GM23338 (cell line): ENCODE data around the gene PROB1. TPM values are rescaled to one million over a fixed set of nuclear protein-coding genes. Genes with fewer than 3 reads are reported as not detected.

ENCODE experiments used
- ATAC-seq: fragments of 200-7000 bp; cut with Tn5 transposase; 3 replicates; pipeline ENCODE4 v1.9.1; 2020
- DNase-seq: peaks from one replicate; pipeline ENCODE4 v3.0.0-alpha.2; 2015; ENCODE audit warnings: low spot score
- H2AFZ ChIP-seq: fragments of 200-600 bp; sonication (generic); 2 replicates; pipeline ENCODE4 v1.8.0; 2016; ENCODE audit warnings: antibody characterized with exemption, mild to moderate bottlenecking, moderate library complexity
- H3F3A ChIP-seq: fragments of 200-600 bp; sonication (generic); replicated peaks from 2 replicates; pipeline ENCODE4 v1.8.0; 2017; ENCODE audit warnings: antibody characterized with exemption, mixed run types, low read depth
- H3K27ac ChIP-seq: fragments of 200-600 bp; sonication (generic); 2 replicates; pipeline ENCODE4 v1.6.1; 2016; ENCODE audit warnings: low read depth
- H3K27me3 ChIP-seq: fragments of 200-600 bp; sonication (generic); 2 replicates; pipeline ENCODE4 v1.8.0; 2016; ENCODE audit warnings: mild to moderate bottlenecking, mixed run types, moderate library complexity; ENCODE audit not compliant: insufficient read depth
- H3K36me3 ChIP-seq: fragments of 200-600 bp; sonication (generic); 2 replicates; pipeline ENCODE4 v1.8.0; 2016; ENCODE audit warnings: mild to moderate bottlenecking; ENCODE audit not compliant: insufficient read depth
- H3K4me1 ChIP-seq: fragments of 200-600 bp; sonication (generic); 2 replicates; pipeline ENCODE4 v1.8.0; 2016; ENCODE audit warnings: mild to moderate bottlenecking, moderate library complexity; ENCODE audit not compliant: insufficient read depth
- H3K4me2 ChIP-seq: fragments of 200-600 bp; sonication (generic); 2 replicates; pipeline ENCODE4 v1.7.1; 2017; ENCODE audit warnings: mixed run types
- H3K4me3 ChIP-seq: fragments of 200-600 bp; sonication (generic); 2 replicates; pipeline ENCODE4 v1.6.1; 2016; ENCODE audit warnings: mixed run types
- H3K79me2 ChIP-seq: fragments of 200-600 bp; sonication (generic); replicated peaks from 2 replicates; pipeline ENCODE4 v1.8.0; 2017; ENCODE audit warnings: mild to moderate bottlenecking; ENCODE audit not compliant: insufficient read depth
- H3K9me2 ChIP-seq: fragments of 200-600 bp; sonication (generic); 2 replicates; pipeline ENCODE4 v1.8.0; 2017; ENCODE audit not compliant: insufficient read depth
- H4K20me1 ChIP-seq: fragments of 200-600 bp; sonication (generic); replicated peaks from 2 replicates; pipeline ENCODE4 v1.8.0; 2017; ENCODE audit warnings: mild to moderate bottlenecking; ENCODE audit not compliant: insufficient read depth
- H3K27ac Mint-ChIP-seq: 2 replicates; pipeline ENCODE4 v1.8.0; 2020; ENCODE audit warnings: inconsistent platforms, mild to moderate bottlenecking, moderate library complexity, mixed read lengths
- H3K27me3 Mint-ChIP-seq: 3 replicates; pipeline ENCODE4 v1.8.0; 2022; ENCODE audit warnings: low read depth, mild to moderate bottlenecking, moderate library complexity, mixed read lengths, inconsistent platforms; ENCODE audit not compliant: insufficient read depth, poor library complexity
- H3K36me3 Mint-ChIP-seq: 3 replicates; pipeline ENCODE4 v1.8.0; 2021; ENCODE audit warnings: low read depth, mild to moderate bottlenecking, inconsistent platforms, moderate library complexity, mixed read lengths
- H3K4me1 Mint-ChIP-seq: 3 replicates; pipeline ENCODE4 v1.8.0; 2020; ENCODE audit warnings: mild to moderate bottlenecking, inconsistent platforms, mixed read lengths
- H3K4me3 Mint-ChIP-seq: 3 replicates; pipeline ENCODE4 v1.8.0; 2021; ENCODE audit warnings: moderate library complexity, mild to moderate bottlenecking, inconsistent platforms, mixed read lengths
- H3K9me3 Mint-ChIP-seq: 3 replicates; pipeline ENCODE4 v1.8.0; 2020; ENCODE audit warnings: moderate library complexity, mild to moderate bottlenecking, inconsistent platforms, mixed read lengths
- CREB1 ChIP-seq: fragments of 250-450 bp; sonication (Bioruptor Pico); IDR thresholded peaks from 2 replicates; pipeline ENCODE4 v1.5.0; 2020; ENCODE audit warnings: low read depth, mild to moderate bottlenecking, moderate library complexity
- CTCF ChIP-seq, 2 experiments: fragments of 200-600 bp in 1 of 2; sonication (generic) in 1 of 2; conservative IDR thresholded peaks; 2 replicates each; pipeline versions ENCODE4 v1.5.1 to v1.6.1; 2016 to 2017; ENCODE audit warnings: antibody characterized with exemption in 2 of 2, low read depth in 2 of 2, mild to moderate bottlenecking in 2 of 2, moderate library complexity in 1 of 2
- ETS1 ChIP-seq: IDR thresholded peaks from 2 replicates; pipeline ENCODE4 v1.6.1; 2016; ENCODE audit warnings: antibody characterized with exemption
- EZH2 ChIP-seq: fragments of 200-600 bp; sonication (generic); IDR thresholded peaks from one replicate; pipeline ENCODE4 v1.8.0; 2017; ENCODE audit warnings: antibody characterized with exemption, mild to moderate bottlenecking, low read depth; ENCODE audit not compliant: unreplicated experiment
- EZH2phosphoT487 ChIP-seq: fragments of 200-600 bp; sonication (generic); IDR thresholded peaks from one replicate; pipeline ENCODE4 v1.8.1; 2018; ENCODE audit warnings: antibody characterized with exemption; ENCODE audit not compliant: unreplicated experiment
- JUNB ChIP-seq: IDR thresholded peaks from one replicate; pipeline ENCODE4 v1.6.1; 2016; ENCODE audit warnings: antibody characterized with exemption; ENCODE audit not compliant: unreplicated experiment
- NANOG ChIP-seq: IDR thresholded peaks from 2 replicates; pipeline ENCODE4 v1.6.1; 2016; ENCODE audit warnings: antibody characterized with exemption, borderline replicate concordance
- POLR2AphosphoS5 ChIP-seq: IDR thresholded peaks from 2 replicates; pipeline ENCODE4 v1.6.1; 2016; ENCODE audit warnings: antibody characterized with exemption, low read depth
- REST ChIP-seq: IDR thresholded peaks from one replicate; pipeline ENCODE4 v1.6.1; 2018; ENCODE audit warnings: antibody characterized with exemption; ENCODE audit not compliant: unreplicated experiment
- STAT1 ChIP-seq: IDR thresholded peaks from one replicate; pipeline ENCODE4 v1.6.1; 2016; ENCODE audit warnings: antibody characterized with exemption; ENCODE audit not compliant: unreplicated experiment
- ZNF114 ChIP-seq: fragments of 250-450 bp; sonication (Bioruptor Pico); IDR thresholded peaks from 2 replicates; pipeline ENCODE4 v1.5.0; 2020; ENCODE audit warnings: mild to moderate bottlenecking, moderate library complexity
- ZNF331 ChIP-seq: fragments of 250-450 bp; sonication (Bioruptor Pico); IDR thresholded peaks from 2 replicates; pipeline ENCODE4 v1.5.0; 2020; ENCODE audit warnings: low read depth, mild to moderate bottlenecking, moderate library complexity
- ZNF462 ChIP-seq: fragments of 250-450 bp; sonication (Bioruptor Pico); IDR thresholded peaks from 2 replicates; pipeline ENCODE4 v1.5.0; 2020; ENCODE audit warnings: mild to moderate bottlenecking, moderate library complexity
- polyA plus RNA-seq: library from polyadenylated mRNA; unstranded; fragments of >200 nt; fragmentation: Nextera tagmentation; extraction: Ambion mirVana; gene quantifications from 2 replicates; pipeline ENCODE4 v1.2.1, GENCODE V29; 2016
- total RNA-seq: library from RNA; depleted of rRNA; stranded (reverse); fragments of >200 nt; shearing (Covaris generic); gene quantifications from 2 replicates; pipeline ENCODE4 v1.2.3, GENCODE V29; 2014

The PROB1 gene
- total and polyA plus RNA-seq, 2 experiments from 2014 or later, result 0.73 to 2.7 TPM

- Histone ChIP-seq H3K36me3 (no peaks in the 10 kb centered on the region; the same call in 1 of the 2 replicates), H3K4me3 (no peak overlapping the region), H3K27me3 (no peaks in the 10 kb centered on the region), H4K20me1 (peaks cover 96% of the 10 kb centered on the region), H3K9me2 (no peaks in the 10 kb centered on the region), H3K79me2 (peaks cover 100% of the 10 kb centered on the region), H3F3A (0 out of 2 replicates have a peak, but pooled peaks cover 7% of the 10 kb centered on the region), H3K4me2 (no peak overlapping the region), H2AFZ (no peak overlapping the region), H3K4me1 (no peaks in the 10 kb centered on the region), H3K27ac (no peak overlapping the region)
- peaks cover 24% of the 10 kb centered on the region; the same call in 2 of the 3 replicates for H3K36me3 Mint-ChIP-seq
- no peaks in the 10 kb centered on the region for H3K27me3 Mint-ChIP-seq
- no peaks in the 10 kb centered on the region for H3K4me1 Mint-ChIP-seq
- H3K9me3 Mint-ChIP-seq, result no peaks in the 10 kb centered on the region
- no peak for DNase-seq
- no peak overlapping the region for H3K27ac Mint-ChIP-seq
- no peak for ATAC-seq
- no peak for TF ChIP-seq POLR2AphosphoS5
- TF ChIP-seq CTCF (conservative IDR thresholded peaks at IDR 0.05; ENCODE audit: low read depth in 2 of 2), result no peak
- no peak for TF ChIP-seq EZH2
- TF ChIP-seq CREB1, result no peak
- no peak for TF ChIP-seq EZH2phosphoT487
- no peak for TF ChIP-seq ZNF114 (CRISPR knock-in tag)
- TF ChIP-seq ETS1, result no peak
- TF ChIP-seq ZNF331 (CRISPR knock-in tag), result no peak
- no peak for TF ChIP-seq ZNF462
- TF ChIP-seq STAT1, result no peak
- no peak for TF ChIP-seq REST
- no peak for TF ChIP-seq JUNB
- TF ChIP-seq NANOG, result no peak
- no peak overlapping the region for H3K4me3 Mint-ChIP-seq
Observed at GRCh38 chr5:139358064-139358463, 36.8 kb downstream of the PROB1 start.
